Smooth muscle cell (in vitro differentiated cells): Measurements from ENCODE around the gene HPS1. TPM values are rescaled to one million over a fixed set of nuclear protein-coding genes. Genes with fewer than 3 reads are reported as not detected.

ENCODE experiments used
- DNase-seq: peaks from one replicate; lab custom pipeline; 2025; ENCODE audit not compliant: unreplicated experiment; lab: John Stamatoyannopoulos, UW
- H2AFZ ChIP-seq: fragments of 200-600 bp; sonication (generic); 2 replicates; pipeline ENCODE4 v1.6.0; 2016; ENCODE audit warnings: antibody characterized with exemption, low read depth, mild to moderate bottlenecking
- H3F3A ChIP-seq: fragments of 200-600 bp; sonication (generic); 2 replicates; pipeline ENCODE4 v1.6.0; 2017; ENCODE audit warnings: antibody characterized with exemption, low read depth
- H3K27ac ChIP-seq: fragments of 200-600 bp; sonication (generic); 2 replicates; pipeline ENCODE4 v1.5.1; 2016; ENCODE audit warnings: low read depth, mild to moderate bottlenecking
- H3K27me3 ChIP-seq: fragments of 200-600 bp; sonication (generic); 2 replicates; pipeline ENCODE4 v1.6.1; 2016; ENCODE audit warnings: low read depth, mild to moderate bottlenecking
- H3K36me3 ChIP-seq: fragments of 200-600 bp; sonication (generic); 2 replicates; pipeline ENCODE4 v1.5.1; 2016; ENCODE audit warnings: low read depth
- H3K4me1 ChIP-seq: fragments of 200-600 bp; sonication (generic); 2 replicates; pipeline ENCODE4 v1.5.1; 2016; ENCODE audit warnings: low read depth
- H3K4me2 ChIP-seq: fragments of 200-600 bp; sonication (generic); 2 replicates; pipeline ENCODE4 v1.6.0; 2016; ENCODE audit warnings: mild to moderate bottlenecking
- H3K4me3 ChIP-seq: fragments of 200-600 bp; sonication (generic); 2 replicates; pipeline ENCODE4 v1.5.1; 2016; ENCODE audit warnings: mild to moderate bottlenecking
- H3K79me2 ChIP-seq: fragments of 200-600 bp; sonication (generic); 2 replicates; pipeline ENCODE4 v1.6.0; 2016; ENCODE audit warnings: low read depth, mild to moderate bottlenecking
- H3K9ac ChIP-seq: fragments of 200-600 bp; sonication (generic); 2 replicates; pipeline ENCODE4 v1.6.0; 2016; ENCODE audit warnings: low read depth
- H3K9me3 ChIP-seq: fragments of 200-600 bp; sonication (generic); replicated peaks from 2 replicates; pipeline ENCODE4 v1.5.1; 2016; ENCODE audit warnings: low read depth
- H4K20me1 ChIP-seq: fragments of 200-600 bp; sonication (generic); 2 replicates; pipeline ENCODE4 v1.6.0; 2016; ENCODE audit warnings: low read depth
- CTCF ChIP-seq: fragments of 200-600 bp; sonication (generic); IDR thresholded peaks from 2 replicates; pipeline ENCODE4 v1.5.1; 2017; ENCODE audit warnings: borderline replicate concordance, mild to moderate bottlenecking, antibody characterized with exemption; ENCODE audit not compliant: insufficient read depth, poor library complexity, severe bottlenecking
- WGBS: methylation state at CpG from one replicate; pipeline ENCODE4 v1.1.7; 2016; ENCODE audit warnings: low lambda C conversion rate; 5-methylcytosine and 5-hydroxymethylcytosine counted together
- polyA plus RNA-seq: library from polyadenylated mRNA; unstranded; fragments of >200 nt; fragmentation: Nextera tagmentation; extraction: Ambion mirVana; gene quantifications from 2 replicates; pipeline ENCODE4 v1.2.1, GENCODE V29; 2016
- total RNA-seq: library from RNA; depleted of rRNA; stranded (reverse); fragments of >200 nt; gene quantifications from 2 replicates; pipeline ENCODE4 v1.2.3, GENCODE V29; 2014

Gene HPS1
- total and polyA plus RNA-seq, 2 experiments from 2014 or later = 11.5 to 35.6 TPM

GRCh38 chr10:98397089-98397600 is 49.6 kb downstream of the HPS1 start:
- no peaks in the 10 kb centered on the region for H3K9me3 ChIP-seq
- H3K4me2 ChIP-seq = no peak overlapping the region
- H4K20me1 ChIP-seq = no peaks in the 10 kb centered on the region
- no peaks in the 10 kb centered on the region for H3K36me3 ChIP-seq
- H3K79me2 ChIP-seq = no peaks in the 10 kb centered on the region
- no peak overlapping the region for H3K27ac ChIP-seq
- 95% methylated on average over 9 of the region's 9 CpGs for WGBS
- peaks cover 1% of the 10 kb centered on the region for H3K4me1 ChIP-seq
- no peak overlapping the region for H2AFZ ChIP-seq
- no peak overlapping the region for H3K9ac ChIP-seq
- no peaks in the 10 kb centered on the region for H3K27me3 ChIP-seq
- no peak overlapping the region for H3K4me3 ChIP-seq
- TF ChIP-seq CTCF = no peak
- DNase-seq = no peak
- H3F3A ChIP-seq = no peaks in the 10 kb centered on the region

GRCh38 chr10:98396096-98397063 is 50.4 kb downstream of the HPS1 start:
- no peak for DNase-seq
- Histone ChIP-seq H3K27me3 (no peaks in the 10 kb centered on the region), H2AFZ (no peak overlapping the region), H3K27ac (no peak overlapping the region), H3K9ac (no peak overlapping the region), H3F3A (peaks cover 3% of the 10 kb centered on the region), H3K79me2 (no peaks in the 10 kb centered on the region), H3K4me3 (no peak overlapping the region), H3K9me3 (no peaks in the 10 kb centered on the region), H3K36me3 (no peaks in the 10 kb centered on the region), H3K4me2 (no peak overlapping the region), H3K4me1 (no peaks in the 10 kb centered on the region), H4K20me1 (no peaks in the 10 kb centered on the region)
- 94% methylated on average over 6 of the region's 6 CpGs for WGBS
- TF ChIP-seq CTCF = no peak

GRCh38 chr10:98394851-98395440 is 51.8 kb downstream of the HPS1 start:
- no peak overlapping the region for H2AFZ ChIP-seq
- H3K36me3 ChIP-seq = no peaks in the 10 kb centered on the region
- H3K4me2 ChIP-seq = no peak overlapping the region
- H3K4me1 ChIP-seq = no peaks in the 10 kb centered on the region
- H3K9ac ChIP-seq = no peak overlapping the region
- peaks cover 3% of the 10 kb centered on the region for H3F3A ChIP-seq
- no peak for DNase-seq
- TF ChIP-seq CTCF = no peak
- no peaks in the 10 kb centered on the region for H3K79me2 ChIP-seq
- H3K27me3 ChIP-seq = no peaks in the 10 kb centered on the region
- no peak overlapping the region for H3K27ac ChIP-seq
- 88% methylated on average over 8 of the region's 8 CpGs for WGBS
- H3K9me3 ChIP-seq = no peaks in the 10 kb centered on the region
- no peaks in the 10 kb centered on the region for H4K20me1 ChIP-seq
- no peak overlapping the region for H3K4me3 ChIP-seq
